Upper lobe of left lung (tissue), 4 donors: Measurements from ENCODE around the gene KCNS3.

Experiments used
- POLR2A ChIP-seq, 4 donors: fragments of 450-650 bp; IDR thresholded peaks; one replicate each; pipeline ENCODE4 v1.5.1; 2016 to 2017; ENCODE audit warnings: antibody characterized with exemption in 4 of 4, mild to moderate bottlenecking in 2 of 4
- TF ChIP-seq, protein P1 (sequence below), 6 experiments: fragments of 450-650 bp in 4 of 6; fragments of 200-600 bp in 2 of 6; sonication (generic) in 2 of 6; IDR thresholded peaks; one replicate each; pipeline ENCODE4 v1.5.1; 2016 to 2019; ENCODE audit warnings: antibody characterized with exemption in 6 of 6

DNA sequence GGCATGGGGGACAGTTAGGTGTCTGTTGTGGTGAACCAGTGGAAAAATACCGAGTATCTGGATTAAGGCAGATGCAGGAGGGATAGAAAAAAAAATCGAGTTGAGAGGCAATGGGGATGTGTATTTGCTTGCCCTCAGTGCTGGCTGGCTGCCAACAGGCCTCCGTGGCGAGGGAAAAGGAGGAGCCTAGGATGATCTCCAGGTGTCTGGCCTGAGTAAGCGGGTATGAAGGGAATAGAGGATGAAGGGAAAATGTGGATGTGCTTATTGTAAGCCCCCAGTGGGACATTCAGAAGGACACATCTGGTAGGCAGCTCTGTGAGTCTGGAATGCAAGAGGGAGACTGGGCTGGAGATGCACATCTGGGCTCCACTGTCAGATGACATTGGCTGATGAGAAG lies 22.8 kb downstream of the KCNS3 start:
- TF ChIP-seq, protein P1, sequence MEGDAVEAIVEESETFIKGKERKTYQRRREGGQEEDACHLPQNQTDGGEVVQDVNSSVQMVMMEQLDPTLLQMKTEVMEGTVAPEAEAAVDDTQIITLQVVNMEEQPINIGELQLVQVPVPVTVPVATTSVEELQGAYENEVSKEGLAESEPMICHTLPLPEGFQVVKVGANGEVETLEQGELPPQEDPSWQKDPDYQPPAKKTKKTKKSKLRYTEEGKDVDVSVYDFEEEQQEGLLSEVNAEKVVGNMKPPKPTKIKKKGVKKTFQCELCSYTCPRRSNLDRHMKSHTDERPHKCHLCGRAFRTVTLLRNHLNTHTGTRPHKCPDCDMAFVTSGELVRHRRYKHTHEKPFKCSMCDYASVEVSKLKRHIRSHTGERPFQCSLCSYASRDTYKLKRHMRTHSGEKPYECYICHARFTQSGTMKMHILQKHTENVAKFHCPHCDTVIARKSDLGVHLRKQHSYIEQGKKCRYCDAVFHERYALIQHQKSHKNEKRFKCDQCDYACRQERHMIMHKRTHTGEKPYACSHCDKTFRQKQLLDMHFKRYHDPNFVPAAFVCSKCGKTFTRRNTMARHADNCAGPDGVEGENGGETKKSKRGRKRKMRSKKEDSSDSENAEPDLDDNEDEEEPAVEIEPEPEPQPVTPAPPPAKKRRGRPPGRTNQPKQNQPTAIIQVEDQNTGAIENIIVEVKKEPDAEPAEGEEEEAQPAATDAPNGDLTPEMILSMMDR (IDR thresholded peaks at IDR 0.05), result no peak
- no peak for TF ChIP-seq POLR2A (IDR thresholded peaks at IDR 0.05)
